Measurements from ENCODE around the gene PTGER3.

Gene PTGER3

GRCh38 chr1:71028981-71029380 is 18.6 kb downstream of the PTGER3 start:
- no peak for TF ChIP-seq CTCF (IDR thresholded peaks at IDR 0.05)
- no peak for TF ChIP-seq ZFX (IDR thresholded peaks at IDR 0.05; ENCODE audit: borderline replicate concordance)
- H3K27ac ChIP-seq, result no peak overlapping the region

- H3K27ac ChIP-seq, result no peak overlapping the region
- TF ChIP-seq CTCF (IDR thresholded peaks at IDR 0.05) (no peak), ZFX (IDR thresholded peaks at IDR 0.05; ENCODE audit: borderline replicate concordance) (no peak)
Observed at GRCh38 chr1:71027991-71028390, 19.6 kb downstream of the PTGER3 start.

GRCh38 chr1:71026093-71026492 is 21.5 kb downstream of the PTGER3 start:
- H3K27ac ChIP-seq, result no peak overlapping the region
- TF ChIP-seq CTCF (IDR thresholded peaks at IDR 0.05) (no peak), ZFX (IDR thresholded peaks at IDR 0.05; ENCODE audit: borderline replicate concordance) (no peak)

GRCh38 chr1:71023515-71023914 is 24.1 kb downstream of the PTGER3 start:
- no peak overlapping the region for H3K27ac ChIP-seq
- no peak for TF ChIP-seq ZFX (IDR thresholded peaks at IDR 0.05; ENCODE audit: borderline replicate concordance)
- TF ChIP-seq CTCF (IDR thresholded peaks at IDR 0.05), result no peak

GRCh38 chr1:71019233-71019969 is 28.2 kb downstream of the PTGER3 start:
- no peak overlapping the region for H3K27ac ChIP-seq
- TF ChIP-seq ZFX (IDR thresholded peaks at IDR 0.05; ENCODE audit: borderline replicate concordance) (no peak), CTCF (IDR thresholded peaks at IDR 0.05) (no peak)

GRCh38 chr1:71018791-71019190 is 28.8 kb downstream of the PTGER3 start:
- no peak overlapping the region for H3K27ac ChIP-seq
- TF ChIP-seq CTCF (IDR thresholded peaks at IDR 0.05), result no peak

- TF ChIP-seq CTCF (IDR thresholded peaks at IDR 0.05), result no peak
- TF ChIP-seq ZFX (IDR thresholded peaks at IDR 0.05; ENCODE audit: borderline replicate concordance), result no peak
Observed at GRCh38 chr1:71015745-71016144, 31.9 kb downstream of the PTGER3 start.

More at GRCh38 chr1:71015745-71016144, 31.9 kb downstream of the PTGER3 start:
- no peak overlapping the region for H3K27ac ChIP-seq
